ENCODE data around the gene CHEK1. TPM values are rescaled to one million over a fixed set of nuclear protein-coding genes. Genes with fewer than 3 reads are reported as not detected.

CHEK1 gene
- total and polyA plus RNA-seq, 2 of the 8 experiments (the other 6 are each of a cell fraction or from before 2014, with no cell fraction given) = 37.7 to 133 TPM

DNA sequence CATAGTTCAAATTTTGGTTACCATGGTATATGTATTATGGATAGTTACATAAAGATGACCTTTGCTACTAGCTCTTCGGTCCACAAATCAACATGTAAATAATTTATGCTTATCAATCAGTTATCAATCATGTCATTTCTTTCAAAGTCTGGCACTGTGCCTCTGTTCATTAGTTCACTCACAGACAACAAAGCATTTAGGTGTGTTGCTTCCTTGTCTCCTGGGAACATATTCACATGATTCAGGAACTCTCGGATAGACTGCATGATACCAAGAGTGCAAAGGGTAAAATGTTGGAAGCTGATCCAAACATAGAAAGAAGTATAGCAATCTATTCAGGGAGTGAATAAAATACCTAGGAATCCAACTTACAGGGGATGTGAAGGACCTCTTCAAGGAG is 70.0 kb downstream of the CHEK1 start:
- Histone ChIP-seq H3K4me3 (ENCODE audit: extremely low read depth in 1 of 4, insufficient read depth in 2 of 4, low read depth in 3 of 4, low read length in 4 of 4) (no peak overlapping the region), H2BK15ac (ENCODE audit: low read length) (no peak overlapping the region), H3K14ac (ENCODE audit: insufficient read length) (no peak overlapping the region), H2BK20ac (ENCODE audit: low read length) (no peak overlapping the region), H3K4ac (replicated peaks; ENCODE audit: insufficient read length, low read depth, low read length) (no peak overlapping the region), H3K23me2 (ENCODE audit: low read depth, low read length) (no peaks in the 10 kb centered on the region), H4K5ac (ENCODE audit: insufficient read length, low read depth, low read length) (no peak overlapping the region), H3K9ac (replicated peaks in 1 of 4; ENCODE audit: extremely low read depth in 1 of 4, low read depth in 3 of 4, low read length in 3 of 4) (no peak overlapping the region), H3K56ac (replicated peaks; ENCODE audit: insufficient read length, low read depth, low read length) (no peak overlapping the region), H3K4me1 (replicated peaks in 1 of 4; ENCODE audit: control insufficient read depth in 3 of 4, insufficient read depth in 4 of 4, low read length in 3 of 4) (no peaks in the 10 kb centered on the region), H2BK120ac (replicated peaks; ENCODE audit: low read depth, low read length) (no peak overlapping the region), H2AFZ (ENCODE audit: low read length) (no peak overlapping the region), H3K18ac (ENCODE audit: extremely low read depth, low read length) (no peak overlapping the region), H3K23ac (ENCODE audit: insufficient read length) (no peak overlapping the region), H3K27me3 (replicated peaks in 1 of 4; ENCODE audit: control insufficient read depth in 3 of 4, extremely low read depth in 1 of 4, insufficient read depth in 3 of 4, low read length in 3 of 4) (no peaks in the 10 kb centered on the region), H2BK5ac (ENCODE audit: low read depth, low read length) (no peak overlapping the region), H3K27ac (ENCODE audit: low read depth, low read length) (no peak overlapping the region), H3K4me2 (ENCODE audit: insufficient read depth in 1 of 2, low read depth in 2 of 2, low read length in 2 of 2) (no peak overlapping the region), H3K36me3 (ENCODE audit: control insufficient read depth in 2 of 4, insufficient read depth in 4 of 4, low read length in 3 of 4) (no peaks in the 10 kb centered on the region), H4K91ac (replicated peaks; ENCODE audit: insufficient read length, low read length) (no peak overlapping the region), H3K79me2 (ENCODE audit: control insufficient read depth in 1 of 2, insufficient read depth in 2 of 2, low read length in 2 of 2) (no peaks in the 10 kb centered on the region), H3K79me1 (ENCODE audit: low read depth, low read length) (no peaks in the 10 kb centered on the region), H2BK12ac (ENCODE audit: low read depth, low read length) (no peak overlapping the region), H2AK5ac (ENCODE audit: low read depth, low read length) (no peak overlapping the region), H4K8ac (ENCODE audit: extremely low read depth, insufficient read depth, low read length) (no peak overlapping the region), H3K9me3 (ENCODE audit: insufficient read depth in 2 of 2, low read depth in 1 of 2, low read length in 1 of 2) (no peaks in the 10 kb centered on the region), H4K20me1 (replicated peaks in 1 of 2; ENCODE audit: control insufficient read depth in 1 of 2, insufficient read depth in 2 of 2, low read length in 2 of 2) (no peaks in the 10 kb centered on the region)
- DNase-seq (ENCODE audit: low read depth in 1 of 2, low spot score in 2 of 2) (no peak), FAIRE-seq (no peak)
- ChIA-PET POLR2A (ENCODE audit: partially characterized antibody) (no interaction called here), CTCF (ENCODE audit: partially characterized antibody) (interaction anchor here (0.9 kb wide), 1 partner anchor 15 kb away, joined by 3 read pairs; no protein-coding TSS in a partner anchor)
- TF ChIP-seq JUN (IDR thresholded peaks at IDR 0.05; ENCODE audit: low read depth, low read length) (no peak), SUZ12 (IDR thresholded peaks at IDR 0.05; ENCODE audit: low read length) (no peak), POLR2A (IDR thresholded peaks at IDR 0.05; ENCODE audit: control extremely low read depth in 1 of 2, low read depth in 2 of 2, low read length in 2 of 2) (no peak), ZNF274 (IDR thresholded peaks at IDR 0.05; ENCODE audit: borderline replicate concordance, extremely low read depth, low read length) (no peak), SP1 (IDR thresholded peaks at IDR 0.05; ENCODE audit: low read depth, low read length) (no peak)
- WGBS, 2 experiments (ENCODE audit: extremely low coverage in 1 of 2, insufficient coverage in 1 of 2, insufficient read length in 1 of 2, insufficient replicate concordance in 2 of 2, low coverage in 1 of 2, low lambda C conversion rate in 2 of 2, missing lambda C conversion rate in 1 of 2) = 92% methylated on average over 2 of the region's 2 CpGs; no CpG with 5 or more reads in 1 of the 2 experiments
